HepG2 (cell line): Measurements from ENCODE around the gene PPP1R1B. TPM values are rescaled to one million over a fixed set of nuclear protein-coding genes. Genes with fewer than 3 reads are reported as not detected.

Source experiments
- AHR ChIP-seq: IDR thresholded peaks from 2 replicates; pipeline ENCODE4 v1.6.1; 2018; ENCODE audit warnings: missing genetic modification reagents, missing compliant biosample characterization
- ASH2L ChIP-seq: fragments of 300-600, 200-600 bp; sonication (generic); IDR thresholded peaks from 2 replicates; pipeline ENCODE4 v1.7.0; 2017; ENCODE audit warnings: low read depth, mild to moderate bottlenecking, moderate library complexity, mixed read lengths, low read length; ENCODE audit not compliant: insufficient read length
- BRF2 ChIP-seq: sonication (generic); formaldehyde crosslinking; IDR thresholded peaks from 2 replicates; pipeline ENCODE4 v1.8.1; 2022; ENCODE audit warnings: mild to moderate bottlenecking, missing genetic modification reagents
- CSRNP1 ChIP-seq: sonication (generic); formaldehyde crosslinking; IDR thresholded peaks from 2 replicates; pipeline ENCODE4 v1.8.1; 2023; ENCODE audit warnings: mild to moderate bottlenecking, missing genetic modification reagents
- FOXP4 ChIP-seq: sonication (generic); formaldehyde crosslinking; IDR thresholded peaks from 2 replicates; pipeline ENCODE4 v1.4.0; 2020; ENCODE audit warnings: missing genetic modification reagents
- HIC2 ChIP-seq: sonication (generic); formaldehyde crosslinking; IDR thresholded peaks from 2 replicates; pipeline ENCODE4 v1.9.0; 2022; ENCODE audit warnings: low read depth, missing genetic modification reagents
- HNRNPL ChIP-seq: fragments of 200-400 bp; formaldehyde crosslinking; IDR thresholded peaks from 2 replicates; pipeline ENCODE4 v1.6.1; 2017; ENCODE audit warnings: mild to moderate bottlenecking, low read depth, low read length
- LCORL ChIP-seq, 2 experiments: fragments of 450-650 bp in 1 of 2; sonication (generic) in 1 of 2; formaldehyde crosslinking in 1 of 2; IDR thresholded peaks; 2 replicates each; pipeline versions ENCODE4 v1.5.0 to v1.6.1; 2017 to 2020; ENCODE audit warnings: antibody characterized with exemption in 1 of 2, missing genetic modification reagents in 1 of 2
- SNRNP70 ChIP-seq: fragments of 200-400 bp; formaldehyde crosslinking; IDR thresholded peaks from 2 replicates; pipeline ENCODE4 v1.6.1; 2017; ENCODE audit warnings: mild to moderate bottlenecking, low read depth, low read length, moderate library complexity
- SRY ChIP-seq: sonication (generic); formaldehyde crosslinking; IDR thresholded peaks from 2 replicates; pipeline ENCODE4 v1.8.0; 2022; ENCODE audit warnings: mild to moderate bottlenecking, missing genetic modification reagents
- TFDP2 ChIP-seq: sonication (generic); formaldehyde crosslinking; IDR thresholded peaks from 2 replicates; pipeline ENCODE4 v1.4.0; 2020; ENCODE audit warnings: missing genetic modification reagents
- ZBED4 ChIP-seq: sonication (generic); formaldehyde crosslinking; IDR thresholded peaks from 2 replicates; pipeline ENCODE4 v1.4.0; 2020; ENCODE audit warnings: missing genetic modification reagents, borderline replicate concordance
- ZMAT3 ChIP-seq: sonication (generic); formaldehyde crosslinking; conservative IDR thresholded peaks from 2 replicates; pipeline ENCODE4 v1.7.0; 2021; ENCODE audit warnings: missing genetic modification reagents
- polyA plus RNA-seq, 8 experiments: library from polyadenylated mRNA; depleted of rRNA in 3 of 8; stranded (reverse) in 7 of 8; unstranded in 1 of 8; fragments of >200 nt; fragmentation: Illumina TruSeq in 4 of 8; extraction: Trizol in 4 of 8; gene quantifications; 2 replicates each; pipeline versions ENCODE4 v1.2.1 to v1.2.3, GENCODE V29; 2011 to 2016; ENCODE audit warnings: low read depth in 4 of 8, missing spikeins in 1 of 8, mixed read lengths in 1 of 8; ENCODE audit not compliant: insufficient read depth in 1 of 8
- total RNA-seq, 5 experiments: library from RNA; depleted of rRNA; stranded (reverse); fragments of >200 nt; fragmentation: Illumina TruSeq; extraction: Trizol; gene quantifications; 2 replicates each; pipeline ENCODE4 v1.2.3, GENCODE V29; 2016; ENCODE audit warnings: low read depth in 1 of 5

The PPP1R1B gene
- total and polyA plus RNA-seq, 2 of the 13 experiments (the other 11 are each of a cell fraction or from before 2014, with no cell fraction given) = 0.08 TPM; not detected in 1

GRCh38 chr17:39629898-39630297 lies 3.1 kb downstream of the PPP1R1B start (continued):
- no peak for TF ChIP-seq SRY (CRISPR knock-in tag)
- TF ChIP-seq TFDP2 (CRISPR knock-in tag) = no peak
- peak; percentile 65; the same call in 1 of the 2 replicates for TF ChIP-seq HNRNPL
- TF ChIP-seq ASH2L = no peak
- TF ChIP-seq ZBED4 (CRISPR knock-in tag) = no peak
- no peak for TF ChIP-seq SNRNP70
- no peak for TF ChIP-seq LCORL (IDR thresholded peaks at IDR 0.05)
- TF ChIP-seq LCORL (CRISPR knock-in tag; IDR thresholded peaks at IDR 0.05) = peak; percentile 29; the same call in 1 of the 2 replicates
- TF ChIP-seq AHR (CRISPR knock-in tag) = no peak
- no peak for TF ChIP-seq ZMAT3 (CRISPR knock-in tag)
- no peak for TF ChIP-seq HIC2 (CRISPR knock-in tag)
- TF ChIP-seq CSRNP1 = no peak
- TF ChIP-seq BRF2 (CRISPR knock-in tag) = no peak
- no peak for TF ChIP-seq FOXP4 (CRISPR knock-in tag)
